H1 (cell line): ENCODE data around the gene KPNA4. TPM values are rescaled to one million over a fixed set of nuclear protein-coding genes. Genes with fewer than 3 reads are reported as not detected.

Experiments
- CTCF ChIA-PET: fragments of 300-600 bp; sonication (Branson Sonifier 250); formaldehyde crosslinking; loops from one replicate; lab custom pipeline; 2021; ENCODE audit not compliant: partially characterized antibody; lab: Charles Lee
- POLR2A ChIA-PET: fragments of 300-600 bp; sonication (Branson Sonifier 250); formaldehyde crosslinking; loops from one replicate; lab custom pipeline; 2021; ENCODE audit warnings: inconsistent platforms; ENCODE audit not compliant: partially characterized antibody; lab: Charles Lee
- DNase-seq, 2 experiments: peaks; one replicate each; pipeline versions ENCODE4 v3.0.0 to v3.0.0-alpha.2; 2010 to 2022; ENCODE audit warnings: low spot score in 2 of 2, low read depth in 1 of 2, mixed read lengths in 1 of 2
- FAIRE-seq: peaks from 2 replicates; lab custom pipeline; 2011; peaks lifted over from hg19 to GRCh38; lab: Jason Lieb, UNC
- H2AFZ ChIP-seq: 2 replicates; pipeline ENCODE4 v1.8.1; 2012; ENCODE audit warnings: low read length, inconsistent platforms
- H2AK5ac ChIP-seq: 2 replicates; pipeline ENCODE4 v1.6.1; 2013; ENCODE audit warnings: low read depth, low read length
- H2BK120ac ChIP-seq: replicated peaks from 2 replicates; pipeline ENCODE3; 2013; ENCODE audit warnings: low read depth, low read length, inconsistent platforms
- H2BK12ac ChIP-seq: 2 replicates; pipeline ENCODE4 v1.6.1; 2013; ENCODE audit warnings: low read depth, low read length
- H2BK15ac ChIP-seq: 2 replicates; pipeline ENCODE4 v1.6.1; 2013; ENCODE audit warnings: low read length
- H2BK20ac ChIP-seq: 2 replicates; pipeline ENCODE4 v1.6.1; 2013; ENCODE audit warnings: low read length
- H2BK5ac ChIP-seq: 2 replicates; pipeline ENCODE4 v1.6.1; 2013; ENCODE audit warnings: low read depth, low read length
- H3K14ac ChIP-seq: 2 replicates; pipeline ENCODE4 v1.6.1; 2013; ENCODE audit warnings: inconsistent platforms; ENCODE audit not compliant: insufficient read length
- H3K18ac ChIP-seq: 2 replicates; pipeline ENCODE4 v1.6.1; 2013; ENCODE audit warnings: low read length; ENCODE audit errors: extremely low read depth
- H3K23ac ChIP-seq: 2 replicates; pipeline ENCODE4 v1.6.1; 2013; ENCODE audit warnings: inconsistent platforms; ENCODE audit not compliant: insufficient read length
- H3K23me2 ChIP-seq: 2 replicates; pipeline ENCODE4 v1.6.1; 2013; ENCODE audit warnings: low read depth, low read length
- H3K27ac ChIP-seq: 2 replicates; pipeline ENCODE4 v1.6.1; 2011; ENCODE audit warnings: low read depth, low read length, inconsistent platforms
- H3K27me3 ChIP-seq, 4 experiments: replicated peaks in 1 of 4; 1 replicate in 1 of 4; 2 replicates in 3 of 4; pipeline versions ENCODE4 v1.6.1 to v1.8.1; 2011 to 2013; ENCODE audit warnings: low read length in 3 of 4, mild to moderate bottlenecking in 3 of 4, inconsistent platforms in 2 of 4, mixed read lengths in 2 of 4, moderate library complexity in 1 of 4; ENCODE audit not compliant: control insufficient read depth in 3 of 4, insufficient read depth in 3 of 4; ENCODE audit errors: extremely low read depth in 1 of 4
- H3K36me3 ChIP-seq, 4 experiments: 2 replicates each; pipeline versions ENCODE4 v1.6.1 to v1.8.1; 2011 to 2013; ENCODE audit warnings: mild to moderate bottlenecking in 4 of 4, low read length in 3 of 4, moderate library complexity in 2 of 4, control low read depth in 1 of 4, inconsistent platforms in 1 of 4; ENCODE audit not compliant: insufficient read depth in 4 of 4, control insufficient read depth in 2 of 4
- H3K4ac ChIP-seq: replicated peaks from 2 replicates; pipeline ENCODE3; 2013; ENCODE audit warnings: low read length, low read depth, mixed read lengths, inconsistent platforms; ENCODE audit not compliant: insufficient read length
- H3K4me1 ChIP-seq, 4 experiments: replicated peaks in 1 of 4; 1 replicate in 1 of 4; 2 replicates in 3 of 4; pipeline versions ENCODE4 v1.6.1 to v1.8.1; 2011 to 2013; ENCODE audit warnings: low read length in 3 of 4, inconsistent platforms in 2 of 4, mixed read lengths in 1 of 4; ENCODE audit not compliant: insufficient read depth in 4 of 4, control insufficient read depth in 3 of 4
- H3K4me2 ChIP-seq, 2 experiments: 2 replicates each; pipeline versions ENCODE4 v1.6.1 to v1.8.1; 2011 to 2013; ENCODE audit warnings: low read depth in 2 of 2, low read length in 2 of 2, control low read depth in 1 of 2, inconsistent platforms in 1 of 2, mild to moderate bottlenecking in 1 of 2; ENCODE audit not compliant: insufficient read depth in 1 of 2
- H3K4me3 ChIP-seq, 4 experiments: fragments of 200-600, 300-600 bp in 1 of 4; sonication (generic), shearing (Covaris generic), sonication (Bioruptor Twin) in 1 of 4; 2 replicates each; pipeline versions ENCODE4 v1.5.1 to v1.8.1; 2011 to 2016; ENCODE audit warnings: low read length in 4 of 4, low read depth in 3 of 4, control low read depth in 2 of 4, inconsistent platforms in 2 of 4, mild to moderate bottlenecking in 2 of 4, mixed read lengths in 1 of 4, moderate library complexity in 1 of 4; ENCODE audit not compliant: insufficient read depth in 2 of 4; ENCODE audit errors: extremely low read depth in 1 of 4
- H3K56ac ChIP-seq: replicated peaks from 2 replicates; pipeline ENCODE3; 2013; ENCODE audit warnings: low read depth, mild to moderate bottlenecking, mixed read lengths, low read length, inconsistent platforms; ENCODE audit not compliant: insufficient read length
- H3K79me1 ChIP-seq: 2 replicates; pipeline ENCODE4 v1.6.1; 2013; ENCODE audit warnings: low read depth, low read length, control low read depth
- H3K79me2 ChIP-seq, 2 experiments: 2 replicates each; pipeline versions ENCODE4 v1.6.1 to v1.8.1; 2012 to 2013; ENCODE audit warnings: low read length in 2 of 2, mild to moderate bottlenecking in 2 of 2, inconsistent platforms in 1 of 2; ENCODE audit not compliant: insufficient read depth in 2 of 2, control insufficient read depth in 1 of 2
- H3K9ac ChIP-seq, 4 experiments: replicated peaks in 1 of 4; 1 replicate in 1 of 4; 2 replicates in 3 of 4; pipeline versions ENCODE4 v1.6.1 to v1.8.1; 2011 to 2013; ENCODE audit warnings: low read depth in 3 of 4, low read length in 3 of 4, control low read depth in 2 of 4, mild to moderate bottlenecking in 2 of 4, moderate library complexity in 2 of 4, inconsistent platforms in 1 of 4; ENCODE audit errors: extremely low read depth in 1 of 4
- H3K9me3 ChIP-seq, 2 experiments: 2 replicates each; pipeline versions ENCODE4 v1.6.1 to v1.8.1; 2012 to 2013; ENCODE audit warnings: mild to moderate bottlenecking in 2 of 2, moderate library complexity in 2 of 2, control low read depth in 1 of 2, inconsistent platforms in 1 of 2, low read depth in 1 of 2, low read length in 1 of 2, mixed read lengths in 1 of 2; ENCODE audit not compliant: insufficient read depth in 2 of 2
- H4K20me1 ChIP-seq, 2 experiments: replicated peaks in 1 of 2; 2 replicates each; pipeline versions ENCODE3 to v1.8.1; 2011 to 2013; ENCODE audit warnings: inconsistent platforms in 2 of 2, low read length in 2 of 2, mild to moderate bottlenecking in 1 of 2; ENCODE audit not compliant: insufficient read depth in 2 of 2, control insufficient read depth in 1 of 2
- H4K5ac ChIP-seq: 2 replicates; pipeline ENCODE4 v1.6.1; 2013; ENCODE audit warnings: low read length, low read depth, mixed read lengths, inconsistent platforms; ENCODE audit not compliant: insufficient read length
- H4K8ac ChIP-seq: 2 replicates; pipeline ENCODE4 v1.8.0; 2013; ENCODE audit warnings: mild to moderate bottlenecking, moderate library complexity, low read length, inconsistent platforms; ENCODE audit not compliant: insufficient read depth; ENCODE audit errors: extremely low read depth
- H4K91ac ChIP-seq: replicated peaks from 2 replicates; pipeline ENCODE3; 2013; ENCODE audit warnings: low read length, mixed read lengths, inconsistent platforms; ENCODE audit not compliant: insufficient read length
- CREB1 ChIP-seq: IDR thresholded peaks from 2 replicates; pipeline ENCODE4 v1.6.1; 2012; ENCODE audit warnings: inconsistent platforms
- GTF2F1 ChIP-seq: IDR thresholded peaks from 2 replicates; pipeline ENCODE4 v1.6.1; 2012; ENCODE audit warnings: low read depth, low read length, improper control_type of control experiment, borderline replicate concordance
- JUN ChIP-seq: IDR thresholded peaks from 2 replicates; pipeline ENCODE4 v1.6.1; 2011; ENCODE audit warnings: low read depth, mild to moderate bottlenecking, improper control_type of control experiment, low read length
- POLR2A ChIP-seq, 2 experiments: IDR thresholded peaks; 1 replicate in 1 of 2; 2 replicates in 1 of 2; pipeline ENCODE4 v1.6.1; 2011; ENCODE audit warnings: low read depth in 2 of 2, low read length in 2 of 2, mild to moderate bottlenecking in 2 of 2; ENCODE audit errors: control extremely low read depth in 1 of 2
- SIX5 ChIP-seq: IDR thresholded peaks from 2 replicates; pipeline ENCODE4 v1.6.1; 2011; ENCODE audit warnings: mild to moderate bottlenecking, low read depth, low read length
- TEAD4 ChIP-seq: IDR thresholded peaks from 2 replicates; pipeline ENCODE4 v1.6.1; 2012; ENCODE audit warnings: low read depth, low read length, inconsistent platforms, mixed read lengths
- WGBS, 2 experiments: shearing (Covaris generic) in 1 of 2; methylation state at CpG; one replicate each; pipeline versions ENCODE4 v1.1.6 to v1.1.7; 2013 to 2015; ENCODE audit warnings: low lambda C conversion rate in 2 of 2, mixed read lengths in 2 of 2, inconsistent platforms in 1 of 2, low coverage in 1 of 2, missing lambda C conversion rate in 1 of 2; ENCODE audit not compliant: insufficient replicate concordance in 2 of 2, insufficient coverage in 1 of 2, insufficient read length in 1 of 2; ENCODE audit errors: extremely low coverage in 1 of 2, missing lambda C conversion rate in 1 of 2; 5-methylcytosine and 5-hydroxymethylcytosine counted together
- polyA plus RNA-seq, 7 experiments: library from polyadenylated mRNA; depleted of rRNA in 3 of 7; stranded (reverse) in 5 of 7; unstranded in 2 of 7; fragments of >200 nt in 5 of 7; fragments of 200-250 nt in 2 of 7; gene quantifications; 1 replicate in 5 of 7; 2 replicates in 1 of 7; 4 replicates in 1 of 7; pipeline versions ENCODE4 v1.2.1 to v1.2.3, GENCODE V29; 2011 to 2013; ENCODE audit warnings: missing spikeins in 2 of 7, mixed read lengths in 2 of 7
- total RNA-seq: library from RNA; stranded (reverse); fragmentation: NEBNext Ultra II Directional; extraction: Animal tissue kit (Norgen Biotek cat#: 25700); gene quantifications from 2 replicates; pipeline ENCODE4 v1.2.1, GENCODE V29; 2021
- TF ChIP-seq, protein P1 (sequence below): IDR thresholded peaks from 2 replicates; pipeline ENCODE4 v1.6.1; 2011; ENCODE audit warnings: low read depth, mild to moderate bottlenecking, low read length; ENCODE audit not compliant: insufficient read depth

Gene KPNA4
- total and polyA plus RNA-seq, 2 of the 8 experiments (the other 6 are each of a cell fraction or from before 2014, with no cell fraction given) = 13.2 to 81.9 TPM

DNA sequence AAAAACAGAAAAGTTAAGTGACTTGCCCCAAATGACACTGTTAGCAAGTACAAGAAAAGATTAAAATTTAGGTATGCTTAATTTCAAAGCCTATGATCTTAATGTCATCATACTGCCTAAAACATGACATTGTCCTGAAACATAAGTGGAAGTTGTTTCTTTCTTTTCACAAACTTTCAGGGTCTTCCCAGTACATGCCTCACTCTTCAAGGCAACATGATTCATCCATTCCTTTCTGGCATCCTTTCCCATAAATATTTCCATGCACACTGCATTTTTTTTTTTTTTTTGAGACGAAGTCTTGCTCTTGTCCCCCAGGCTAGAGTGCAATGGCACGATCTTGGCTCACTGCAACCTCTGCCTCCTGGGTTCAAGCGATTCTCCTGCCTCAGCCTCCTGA is 42.5 kb upstream of the KPNA4 start:
- Histone ChIP-seq H2AK5ac (no peak overlapping the region), H3K27me3 (no peaks in the 10 kb centered on the region), H3K18ac (no peak overlapping the region), H3K79me2 (no peaks in the 10 kb centered on the region), H2BK20ac (no peak overlapping the region), H4K91ac (no peak overlapping the region)
- no peak for TF ChIP-seq CREB1
- TF ChIP-seq TEAD4 = no peak
- TF ChIP-seq, protein P1, sequence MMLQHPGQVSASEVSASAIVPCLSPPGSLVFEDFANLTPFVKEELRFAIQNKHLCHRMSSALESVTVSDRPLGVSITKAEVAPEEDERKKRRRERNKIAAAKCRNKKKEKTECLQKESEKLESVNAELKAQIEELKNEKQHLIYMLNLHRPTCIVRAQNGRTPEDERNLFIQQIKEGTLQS = no peak
- TF ChIP-seq JUN = no peak
- no peak for TF ChIP-seq GTF2F1
- no peak for TF ChIP-seq SIX5
- no peak for TF ChIP-seq POLR2A (IDR thresholded peaks at IDR 0.05; ENCODE audit: control extremely low read depth in 1 of 2, low read depth in 2 of 2, low read length in 2 of 2)
- TF ChIP-seq, all 59 proteins: peak for 0
- no peak overlapping the region for H3K56ac ChIP-seq
- H3K23me2 ChIP-seq = no peaks in the 10 kb centered on the region
- no peak overlapping the region for H2BK5ac ChIP-seq
- CTCF ChIA-PET = interaction anchor here (0.6 to 1.2 kb wide), 2 partner anchors 10 to 42 kb away, joined by 3 read pairs; no protein-coding TSS in a partner anchor
- H4K20me1 ChIP-seq = no peaks in the 10 kb centered on the region
- no peak overlapping the region for H2BK12ac ChIP-seq
- POLR2A ChIA-PET = no interaction called here
- H2AFZ ChIP-seq = no peak overlapping the region
- no peaks in the 10 kb centered on the region for H3K36me3 ChIP-seq
- H3K23ac ChIP-seq = no peak overlapping the region
- DNase-seq = no peak
- no peak overlapping the region for H3K9ac ChIP-seq
- H3K4me3 ChIP-seq = no peak overlapping the region
- H3K4ac ChIP-seq = no peak overlapping the region
- H3K27ac ChIP-seq = no peak overlapping the region
- H2BK15ac ChIP-seq = no peak overlapping the region
- WGBS, 2 experiments = 94% methylated on average over 2 of the region's 3 CpGs; no CpG with 5 or more reads in 1 of the 2 experiments
- FAIRE-seq = no peak
- H2BK120ac ChIP-seq = no peak overlapping the region
- H4K8ac ChIP-seq = no peak overlapping the region
- no peaks in the 10 kb centered on the region for H3K79me1 ChIP-seq
- H3K14ac ChIP-seq = no peak overlapping the region
- no peaks in the 10 kb centered on the region for H3K4me1 ChIP-seq
- H3K9me3 ChIP-seq = no peaks in the 10 kb centered on the region
- no peak overlapping the region for H3K4me2 ChIP-seq
- H4K5ac ChIP-seq = no peak overlapping the region
